NCI-H345 (cell line): ENCODE data around the gene TMEM235.

Experiments
- DNase-seq: peaks from one replicate; lab custom pipeline; 2025; lab: John Stamatoyannopoulos, UW

TMEM235 gene

GRCh38 chr17:78255029-78255656 is 23.7 kb downstream of the TMEM235 start:
- DNase-seq = no peak

- DNase-seq = no peak
Observed at GRCh38 chr17:78255953-78256706, 24.7 kb downstream of the TMEM235 start.

- no peak for DNase-seq
Observed at GRCh38 chr17:78256707-78257591, 25.5 kb downstream of the TMEM235 start.

GRCh38 chr17:78257810-78258322 is 26.4 kb downstream of the TMEM235 start:
- DNase-seq = no peak

- DNase-seq = peak; percentile 87
Observed at GRCh38 chr17:78258323-78259191, 27.1 kb downstream of the TMEM235 start.

GRCh38 chr17:78259192-78259554 is 27.7 kb downstream of the TMEM235 start:
- no peak for DNase-seq

- DNase-seq = no peak
Observed at GRCh38 chr17:78263063-78263735, 31.8 kb downstream of the TMEM235 start.

GRCh38 chr17:78263736-78264340 is 32.4 kb downstream of the TMEM235 start:
- DNase-seq = no peak

GRCh38 chr17:78264590-78264989 is 33.2 kb downstream of the TMEM235 start:
- DNase-seq = no peak

GRCh38 chr17:78265121-78265520 is 33.7 kb downstream of the TMEM235 start:
- no peak for DNase-seq

- DNase-seq = no peak
Observed at GRCh38 chr17:78266231-78266631, 34.8 kb downstream of the TMEM235 start.

GRCh38 chr17:78266771-78267170 is 35.3 kb downstream of the TMEM235 start:
- DNase-seq = no peak

- no peak for DNase-seq
Observed at GRCh38 chr17:78267253-78268073, 36.0 kb downstream of the TMEM235 start.

- DNase-seq = no peak
Observed at GRCh38 chr17:78268191-78268874, 36.9 kb downstream of the TMEM235 start.

- no peak for DNase-seq
Observed at GRCh38 chr17:78268951-78269905, 37.8 kb downstream of the TMEM235 start.

- no peak for DNase-seq
Observed at GRCh38 chr17:78269955-78270381, 38.5 kb downstream of the TMEM235 start.

- DNase-seq = no peak
Observed at GRCh38 chr17:78271419-78272170, 40.2 kb downstream of the TMEM235 start.
